Measurements from ENCODE around the gene MAST2. TPM values are rescaled to one million over a fixed set of nuclear protein-coding genes. Genes with fewer than 3 reads are reported as not detected.

Gene MAST2
- total and polyA plus RNA-seq, 2 of the 13 experiments (the other 11 are each of a cell fraction or from before 2014, with no cell fraction given) = 15.3 to 23.0 TPM

GRCh38 chr1:45802343-45803298, 791 bp upstream of the MAST2 start (continued):
- TF ChIP-seq, protein P1, sequence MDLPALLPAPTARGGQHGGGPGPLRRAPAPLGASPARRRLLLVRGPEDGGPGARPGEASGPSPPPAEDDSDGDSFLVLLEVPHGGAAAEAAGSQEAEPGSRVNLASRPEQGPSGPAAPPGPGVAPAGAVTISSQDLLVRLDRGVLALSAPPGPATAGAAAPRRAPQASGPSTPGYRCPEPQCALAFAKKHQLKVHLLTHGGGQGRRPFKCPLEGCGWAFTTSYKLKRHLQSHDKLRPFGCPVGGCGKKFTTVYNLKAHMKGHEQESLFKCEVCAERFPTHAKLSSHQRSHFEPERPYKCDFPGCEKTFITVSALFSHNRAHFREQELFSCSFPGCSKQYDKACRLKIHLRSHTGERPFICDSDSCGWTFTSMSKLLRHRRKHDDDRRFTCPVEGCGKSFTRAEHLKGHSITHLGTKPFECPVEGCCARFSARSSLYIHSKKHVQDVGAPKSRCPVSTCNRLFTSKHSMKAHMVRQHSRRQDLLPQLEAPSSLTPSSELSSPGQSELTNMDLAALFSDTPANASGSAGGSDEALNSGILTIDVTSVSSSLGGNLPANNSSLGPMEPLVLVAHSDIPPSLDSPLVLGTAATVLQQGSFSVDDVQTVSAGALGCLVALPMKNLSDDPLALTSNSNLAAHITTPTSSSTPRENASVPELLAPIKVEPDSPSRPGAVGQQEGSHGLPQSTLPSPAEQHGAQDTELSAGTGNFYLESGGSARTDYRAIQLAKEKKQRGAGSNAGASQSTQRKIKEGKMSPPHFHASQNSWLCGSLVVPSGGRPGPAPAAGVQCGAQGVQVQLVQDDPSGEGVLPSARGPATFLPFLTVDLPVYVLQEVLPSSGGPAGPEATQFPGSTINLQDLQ (CRISPR knock-in tag; IDR thresholded peaks at IDR 0.05) = no peak
- TF ChIP-seq CBX1 (IDR thresholded peaks at IDR 0.05; ENCODE audit: low read depth) (no peak), MXI1 (IDR thresholded peaks at IDR 0.05; ENCODE audit: borderline replicate concordance, low read depth, low read length) (peak; percentile 93; the same call in 2 of the 3 replicates), ZNF205 (CRISPR knock-in tag; IDR thresholded peaks at IDR 0.05) (no peak), TEAD2 (CRISPR knock-in tag; IDR thresholded peaks at IDR 0.05) (no peak), ZNF788 (CRISPR knock-in tag; IDR thresholded peaks at IDR 0.05; ENCODE audit: borderline replicate concordance) (no peak), PHF8 (CRISPR knock-in tag; IDR thresholded peaks at IDR 0.05) (no peak), RXRA (CRISPR knock-in tag; IDR thresholded peaks at IDR 0.05) (peak; percentile 52; the same call in 1 of the 2 replicates), HES4 (CRISPR knock-in tag; IDR thresholded peaks at IDR 0.05; ENCODE audit: borderline replicate concordance) (no peak), ZNF556 (CRISPR knock-in tag; IDR thresholded peaks at IDR 0.05; ENCODE audit: borderline replicate concordance) (no peak), ZNF44 (CRISPR knock-in tag; IDR thresholded peaks at IDR 0.05) (peak; percentile 93)
- TF ChIP-seq, protein P2, sequence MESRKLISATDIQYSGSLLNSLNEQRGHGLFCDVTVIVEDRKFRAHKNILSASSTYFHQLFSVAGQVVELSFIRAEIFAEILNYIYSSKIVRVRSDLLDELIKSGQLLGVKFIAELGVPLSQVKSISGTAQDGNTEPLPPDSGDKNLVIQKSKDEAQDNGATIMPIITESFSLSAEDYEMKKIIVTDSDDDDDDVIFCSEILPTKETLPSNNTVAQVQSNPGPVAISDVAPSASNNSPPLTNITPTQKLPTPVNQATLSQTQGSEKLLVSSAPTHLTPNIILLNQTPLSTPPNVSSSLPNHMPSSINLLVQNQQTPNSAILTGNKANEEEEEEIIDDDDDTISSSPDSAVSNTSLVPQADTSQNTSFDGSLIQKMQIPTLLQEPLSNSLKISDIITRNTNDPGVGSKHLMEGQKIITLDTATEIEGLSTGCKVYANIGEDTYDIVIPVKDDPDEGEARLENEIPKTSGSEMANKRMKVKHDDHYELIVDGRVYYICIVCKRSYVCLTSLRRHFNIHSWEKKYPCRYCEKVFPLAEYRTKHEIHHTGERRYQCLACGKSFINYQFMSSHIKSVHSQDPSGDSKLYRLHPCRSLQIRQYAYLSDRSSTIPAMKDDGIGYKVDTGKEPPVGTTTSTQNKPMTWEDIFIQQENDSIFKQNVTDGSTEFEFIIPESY (CRISPR knock-in tag; IDR thresholded peaks at IDR 0.05) = no peak
- TF ChIP-seq, protein P3, sequence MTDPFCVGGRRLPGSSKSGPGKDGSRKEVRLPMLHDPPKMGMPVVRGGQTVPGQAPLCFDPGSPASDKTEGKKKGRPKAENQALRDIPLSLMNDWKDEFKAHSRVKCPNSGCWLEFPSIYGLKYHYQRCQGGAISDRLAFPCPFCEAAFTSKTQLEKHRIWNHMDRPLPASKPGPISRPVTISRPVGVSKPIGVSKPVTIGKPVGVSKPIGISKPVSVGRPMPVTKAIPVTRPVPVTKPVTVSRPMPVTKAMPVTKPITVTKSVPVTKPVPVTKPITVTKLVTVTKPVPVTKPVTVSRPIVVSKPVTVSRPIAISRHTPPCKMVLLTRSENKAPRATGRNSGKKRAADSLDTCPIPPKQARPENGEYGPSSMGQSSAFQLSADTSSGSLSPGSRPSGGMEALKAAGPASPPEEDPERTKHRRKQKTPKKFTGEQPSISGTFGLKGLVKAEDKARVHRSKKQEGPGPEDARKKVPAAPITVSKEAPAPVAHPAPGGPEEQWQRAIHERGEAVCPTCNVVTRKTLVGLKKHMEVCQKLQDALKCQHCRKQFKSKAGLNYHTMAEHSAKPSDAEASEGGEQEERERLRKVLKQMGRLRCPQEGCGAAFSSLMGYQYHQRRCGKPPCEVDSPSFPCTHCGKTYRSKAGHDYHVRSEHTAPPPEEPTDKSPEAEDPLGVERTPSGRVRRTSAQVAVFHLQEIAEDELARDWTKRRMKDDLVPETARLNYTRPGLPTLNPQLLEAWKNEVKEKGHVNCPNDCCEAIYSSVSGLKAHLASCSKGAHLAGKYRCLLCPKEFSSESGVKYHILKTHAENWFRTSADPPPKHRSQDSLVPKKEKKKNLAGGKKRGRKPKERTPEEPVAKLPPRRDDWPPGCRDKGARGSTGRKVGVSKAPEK (CRISPR knock-in tag; IDR thresholded peaks at IDR 0.05; ENCODE audit: borderline replicate concordance) = no peak
- TF ChIP-seq, protein P4, sequence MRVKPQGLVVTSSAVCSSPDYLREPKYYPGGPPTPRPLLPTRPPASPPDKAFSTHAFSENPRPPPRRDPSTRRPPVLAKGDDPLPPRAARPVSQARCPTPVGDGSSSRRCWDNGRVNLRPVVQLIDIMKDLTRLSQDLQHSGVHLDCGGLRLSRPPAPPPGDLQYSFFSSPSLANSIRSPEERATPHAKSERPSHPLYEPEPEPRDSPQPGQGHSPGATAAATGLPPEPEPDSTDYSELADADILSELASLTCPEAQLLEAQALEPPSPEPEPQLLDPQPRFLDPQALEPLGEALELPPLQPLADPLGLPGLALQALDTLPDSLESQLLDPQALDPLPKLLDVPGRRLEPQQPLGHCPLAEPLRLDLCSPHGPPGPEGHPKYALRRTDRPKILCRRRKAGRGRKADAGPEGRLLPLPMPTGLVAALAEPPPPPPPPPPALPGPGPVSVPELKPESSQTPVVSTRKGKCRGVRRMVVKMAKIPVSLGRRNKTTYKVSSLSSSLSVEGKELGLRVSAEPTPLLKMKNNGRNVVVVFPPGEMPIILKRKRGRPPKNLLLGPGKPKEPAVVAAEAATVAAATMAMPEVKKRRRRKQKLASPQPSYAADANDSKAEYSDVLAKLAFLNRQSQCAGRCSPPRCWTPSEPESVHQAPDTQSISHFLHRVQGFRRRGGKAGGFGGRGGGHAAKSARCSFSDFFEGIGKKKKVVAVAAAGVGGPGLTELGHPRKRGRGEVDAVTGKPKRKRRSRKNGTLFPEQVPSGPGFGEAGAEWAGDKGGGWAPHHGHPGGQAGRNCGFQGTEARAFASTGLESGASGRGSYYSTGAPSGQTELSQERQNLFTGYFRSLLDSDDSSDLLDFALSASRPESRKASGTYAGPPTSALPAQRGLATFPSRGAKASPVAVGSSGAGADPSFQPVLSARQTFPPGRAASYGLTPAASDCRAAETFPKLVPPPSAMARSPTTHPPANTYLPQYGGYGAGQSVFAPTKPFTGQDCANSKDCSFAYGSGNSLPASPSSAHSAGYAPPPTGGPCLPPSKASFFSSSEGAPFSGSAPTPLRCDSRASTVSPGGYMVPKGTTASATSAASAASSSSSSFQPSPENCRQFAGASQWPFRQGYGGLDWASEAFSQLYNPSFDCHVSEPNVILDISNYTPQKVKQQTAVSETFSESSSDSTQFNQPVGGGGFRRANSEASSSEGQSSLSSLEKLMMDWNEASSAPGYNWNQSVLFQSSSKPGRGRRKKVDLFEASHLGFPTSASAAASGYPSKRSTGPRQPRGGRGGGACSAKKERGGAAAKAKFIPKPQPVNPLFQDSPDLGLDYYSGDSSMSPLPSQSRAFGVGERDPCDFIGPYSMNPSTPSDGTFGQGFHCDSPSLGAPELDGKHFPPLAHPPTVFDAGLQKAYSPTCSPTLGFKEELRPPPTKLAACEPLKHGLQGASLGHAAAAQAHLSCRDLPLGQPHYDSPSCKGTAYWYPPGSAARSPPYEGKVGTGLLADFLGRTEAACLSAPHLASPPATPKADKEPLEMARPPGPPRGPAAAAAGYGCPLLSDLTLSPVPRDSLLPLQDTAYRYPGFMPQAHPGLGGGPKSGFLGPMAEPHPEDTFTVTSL (CRISPR knock-in tag; IDR thresholded peaks at IDR 0.05; ENCODE audit: borderline replicate concordance) = no peak

All from HepG2 (cell line).